ENCODE data around the gene MEG3.

The MEG3 gene

DNA sequence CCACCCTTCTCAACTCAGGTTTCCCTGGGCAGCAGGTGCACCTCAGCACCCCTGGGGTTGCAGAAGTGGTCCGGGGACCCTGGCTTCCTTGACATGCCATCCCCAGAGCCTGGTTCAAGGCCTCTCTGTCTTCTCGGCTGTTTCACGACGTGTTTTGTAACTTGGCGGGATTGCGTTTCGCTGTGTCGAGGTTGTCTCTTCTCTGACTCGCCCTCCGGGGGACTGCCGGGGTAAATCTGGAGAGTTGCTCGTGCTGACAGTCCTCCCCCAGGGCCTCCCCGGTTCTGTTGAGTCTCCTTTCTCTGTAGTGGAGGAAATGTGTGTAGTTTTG lies 25.6 kb downstream of the MEG3 start:
- DNase-seq: no peak

- no peak for DNase-seq
Observed at GRCh38 chr14:100851946-100852620, 26.2 kb downstream of the MEG3 start.

- DNase-seq: no peak
Observed at GRCh38 chr14:100854435-100854834, 28.5 kb downstream of the MEG3 start.

DNA sequence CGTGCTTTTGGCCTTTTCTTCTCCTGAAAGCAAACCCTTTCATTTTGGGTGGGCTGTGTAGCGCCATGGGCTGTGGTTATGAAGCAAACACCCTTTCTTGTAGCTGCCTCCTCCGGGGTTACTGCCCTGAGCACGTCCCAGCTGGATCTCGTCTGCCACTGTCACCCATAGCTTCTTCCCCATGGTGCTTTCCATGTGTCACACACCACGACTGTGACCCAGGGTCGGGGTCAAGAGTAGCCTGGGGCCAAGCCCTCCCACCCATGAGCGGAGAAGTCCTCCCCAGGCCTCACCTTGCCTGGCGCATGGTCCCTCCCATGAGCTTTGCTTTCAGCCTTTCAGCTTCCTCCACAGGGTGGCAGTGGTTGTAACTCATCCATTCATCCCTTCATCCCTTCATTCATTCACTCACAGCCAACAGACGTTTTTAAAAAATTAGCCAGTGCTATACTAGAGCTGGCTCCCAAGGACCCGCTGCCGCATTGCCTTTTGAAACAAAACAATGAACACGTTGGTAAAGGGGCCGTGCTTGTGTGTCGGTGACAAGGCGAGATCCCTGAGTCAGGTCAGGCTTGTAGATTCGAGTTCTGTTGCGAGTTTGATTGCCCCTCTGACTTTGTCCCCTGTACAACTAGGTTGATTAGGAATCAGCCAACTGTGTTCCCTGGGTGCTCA lies 29.5 kb downstream of the MEG3 start:
- DNase-seq: no peak

- no peak for DNase-seq
Observed at GRCh38 chr14:100856056-100856950, 30.4 kb downstream of the MEG3 start.

GRCh38 chr14:100857233-100857922 lies 31.5 kb downstream of the MEG3 start:
- no peak for DNase-seq

DNA sequence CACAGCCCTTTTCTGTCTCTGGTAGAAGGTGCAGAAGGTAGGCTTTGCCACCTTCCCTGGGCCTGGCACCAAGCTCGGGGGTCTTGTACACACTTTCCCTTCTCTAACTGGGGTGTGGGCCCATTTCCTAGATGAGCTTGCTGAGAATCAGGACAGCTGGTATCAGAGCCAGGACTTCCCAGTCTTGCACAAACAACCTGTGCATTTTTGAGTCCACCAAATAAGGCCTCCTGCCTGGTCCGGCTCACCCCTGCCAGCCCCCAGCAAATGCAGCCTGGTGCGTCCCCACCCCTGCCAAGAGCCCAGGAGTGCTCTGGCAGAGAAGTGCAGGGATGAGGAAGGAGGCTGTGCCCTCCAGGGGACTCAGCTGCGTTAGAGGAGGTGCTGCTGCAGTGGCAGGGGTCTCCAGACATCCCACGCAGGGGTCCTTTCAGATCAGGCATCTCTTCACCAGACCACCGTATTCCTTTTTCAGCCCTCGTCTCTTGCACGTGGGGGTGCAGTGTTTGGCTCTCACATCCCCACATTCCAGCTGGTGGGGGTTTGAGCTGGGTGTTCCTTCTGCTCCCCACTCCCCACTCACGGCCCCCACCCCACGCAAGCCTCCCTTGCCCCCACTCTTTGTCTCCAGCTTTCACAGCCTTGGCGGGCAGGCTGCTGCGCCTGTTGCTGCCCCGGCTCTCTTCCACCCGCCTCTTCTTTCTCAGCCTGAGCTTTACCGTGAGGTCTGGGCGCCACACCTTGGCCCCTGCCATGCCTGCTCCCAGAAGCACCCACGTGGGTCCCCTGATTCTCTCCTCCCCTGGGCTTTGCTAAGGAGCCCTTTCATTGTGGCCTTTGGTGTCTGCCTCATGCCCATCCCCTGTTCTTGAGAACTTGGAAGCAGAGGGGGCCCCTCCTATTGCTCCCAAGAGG lies 32.3 kb downstream of the MEG3 start:
- no peak for DNase-seq

GRCh38 chr14:100858838-100859220 lies 32.9 kb downstream of the MEG3 start:
- DNase-seq: no peak

- DNase-seq: no peak
Observed at GRCh38 chr14:100859781-100860180, 33.9 kb downstream of the MEG3 start.

- DNase-seq: no peak
Observed at GRCh38 chr14:100860556-100861187, 34.8 kb downstream of the MEG3 start.

DNA sequence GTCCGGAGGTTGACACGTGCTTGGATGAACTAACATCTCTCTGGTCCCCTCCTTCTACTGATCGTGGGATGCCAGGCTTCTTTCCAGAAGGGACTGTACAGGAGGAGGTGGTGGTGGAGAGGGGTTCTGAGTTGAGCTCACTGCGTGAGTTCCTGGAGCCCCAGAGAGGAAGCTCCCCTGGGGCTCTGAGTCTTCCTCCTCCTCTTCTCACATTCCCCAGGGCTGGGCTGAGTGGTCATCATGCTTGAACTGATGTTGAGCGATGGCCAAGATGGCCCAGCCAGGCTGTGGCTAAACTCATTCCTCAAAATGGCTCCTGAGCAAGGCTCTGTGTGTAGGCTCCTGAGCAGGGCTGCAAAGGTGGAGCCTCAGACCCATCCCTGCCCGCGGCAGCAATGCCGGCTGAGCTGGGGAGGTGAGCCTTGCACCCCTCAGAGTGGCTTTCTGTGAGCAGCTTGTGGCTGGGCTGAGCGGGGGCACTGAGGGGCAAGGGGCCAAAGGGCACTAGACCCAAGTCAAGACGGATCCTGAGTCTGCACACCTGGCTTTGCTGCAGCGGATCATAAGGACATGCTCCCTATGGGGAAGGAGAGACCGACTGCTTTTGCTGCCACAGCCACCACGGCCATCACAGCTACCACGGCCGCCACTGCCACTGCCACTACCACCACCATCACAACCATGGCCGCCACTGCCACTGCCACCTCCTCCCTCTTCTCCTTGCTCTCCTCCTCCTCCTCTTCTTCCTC lies 35.4 kb downstream of the MEG3 start:
- no peak for DNase-seq

DNA sequence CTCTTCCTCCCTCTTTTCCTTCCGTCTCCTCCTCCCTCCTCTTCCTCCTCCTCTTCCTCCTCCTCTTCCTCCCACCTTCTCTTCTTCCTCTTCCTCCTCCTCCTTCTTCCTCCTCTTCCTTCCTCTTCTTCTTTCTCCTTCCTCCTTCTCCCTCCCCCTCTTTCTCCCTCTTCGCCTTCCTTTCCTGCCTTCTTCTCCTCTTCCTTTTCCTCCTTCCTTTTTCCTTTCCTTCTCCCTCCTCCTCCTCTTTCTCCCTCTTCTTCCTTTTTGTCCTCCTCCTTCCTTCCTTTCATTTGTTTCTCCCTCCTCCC lies 36.0 kb downstream of the MEG3 start:
- no peak for DNase-seq

DNA sequence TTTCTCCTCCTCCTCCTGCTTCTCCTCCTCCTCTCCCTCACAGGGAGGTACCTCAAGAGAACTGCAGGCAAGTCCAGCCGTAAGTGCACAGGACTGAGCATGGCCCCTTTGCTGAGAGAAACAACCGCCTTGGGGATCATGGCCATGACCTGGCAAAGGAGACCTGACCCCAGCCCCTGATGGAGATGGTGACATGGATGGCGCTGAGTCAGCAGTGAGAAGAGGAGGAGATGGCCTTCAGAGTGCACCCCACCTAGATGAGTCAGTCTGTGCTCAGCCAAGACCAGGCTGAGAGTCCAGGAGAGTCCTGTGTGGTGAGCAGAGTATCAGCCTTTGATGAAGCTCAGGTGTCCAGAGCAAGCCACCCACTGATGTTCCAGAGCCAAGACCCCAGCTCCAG lies 36.4 kb downstream of the MEG3 start:
- DNase-seq: no peak

GRCh38 chr14:100862793-100863192 lies 36.9 kb downstream of the MEG3 start:
- DNase-seq: no peak

GRCh38 chr14:100864206-100864605 lies 38.3 kb downstream of the MEG3 start:
- DNase-seq: no peak

- no peak for DNase-seq
Observed at GRCh38 chr14:100864960-100865681, 39.2 kb downstream of the MEG3 start.

DNA sequence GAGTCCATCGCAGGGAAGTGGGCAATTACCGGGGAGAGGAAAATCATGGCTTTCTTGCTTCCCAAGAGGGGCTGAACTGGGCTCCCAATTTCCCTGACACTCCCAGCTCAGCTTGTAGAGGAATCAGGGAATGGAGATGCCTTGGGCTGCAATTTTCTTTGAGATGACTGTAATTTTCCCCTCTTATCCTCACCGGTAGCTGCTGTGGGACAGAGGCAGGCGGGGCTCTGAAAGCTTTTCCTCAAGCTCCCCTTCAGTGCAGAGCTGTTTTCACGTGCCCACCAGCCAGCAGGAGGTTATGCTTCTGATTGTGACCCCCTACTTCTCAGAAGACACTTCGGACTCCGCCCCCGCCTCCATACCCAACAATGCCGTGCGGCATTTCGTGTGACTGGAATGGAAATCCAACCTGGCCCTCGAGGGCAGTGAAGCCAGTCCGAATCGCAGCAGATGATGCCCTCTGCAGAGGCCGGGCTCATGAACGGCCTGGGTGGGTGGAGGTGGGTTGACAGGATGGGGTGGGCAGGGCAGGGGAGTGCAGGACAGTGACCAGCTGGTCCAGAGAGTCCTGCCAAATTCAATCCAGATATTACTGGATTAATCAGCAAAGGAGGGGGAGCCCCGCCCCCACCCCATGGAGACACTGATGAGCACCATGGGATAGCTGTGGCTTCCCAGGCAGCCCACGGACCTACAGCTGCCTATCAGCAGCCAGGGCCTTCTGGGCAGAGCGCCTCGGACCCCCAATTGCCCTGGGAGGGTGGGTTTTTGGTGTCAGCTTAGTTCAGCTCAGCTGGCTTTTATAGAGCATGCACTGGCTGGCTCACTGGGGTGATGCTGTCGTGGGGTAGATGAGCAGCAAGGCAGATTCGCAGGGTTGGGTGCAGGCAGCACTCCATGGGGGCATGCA lies 40.0 kb downstream of the MEG3 start:
- no peak for DNase-seq

GRCh38 chr14:100866666-100867630 lies 41.0 kb downstream of the MEG3 start:
- DNase-seq: no peak
